Tibial nerve (tissue), 4 donors: Measurements from ENCODE around the gene SYNJ2. TPM values are rescaled to one million over a fixed set of nuclear protein-coding genes. Genes with fewer than 3 reads are reported as not detected.
A peak's percentile ranks its signal among the peaks of the same experiment; 100 is the strongest.

Experiments
- DNase-seq, 2 donors: peaks; one replicate each; pipeline ENCODE4 v3.0.0-alpha.2; 2019; ENCODE audit warnings: low spot score in 2 of 2
- H3K27ac ChIP-seq, 4 donors: fragments of 200-600 bp; sonication (generic) in 3 of 4; one replicate each; pipeline ENCODE4 v1.5.1; 2017 to 2019; ENCODE audit warnings: mild to moderate bottlenecking in 1 of 4
- H3K27me3 ChIP-seq, 2 donors: fragments of 200-600 bp; sonication (generic) in 1 of 2; one replicate each; pipeline versions ENCODE4 v1.5.1 to v1.6.0; 2017 to 2019
- H3K36me3 ChIP-seq, 3 donors: fragments of 200-600 bp; sonication (generic); one replicate each; pipeline ENCODE4 v1.5.1; 2018 to 2019
- H3K4me1 ChIP-seq, 4 donors: fragments of 200-600 bp; sonication (generic) in 3 of 4; one replicate each; pipeline ENCODE4 v1.5.1; 2017 to 2019
- H3K4me3 ChIP-seq, 4 donors: fragments of 200-600 bp; sonication (generic) in 3 of 4; one replicate each; pipeline ENCODE4 v1.5.1; 2017 to 2019; ENCODE audit warnings: mild to moderate bottlenecking in 1 of 4, moderate library complexity in 1 of 4
- H3K9me3 ChIP-seq, 4 donors: fragments of 200-600 bp; sonication (generic) in 3 of 4; one replicate each; pipeline ENCODE4 v1.5.1; 2017 to 2019
- EP300 ChIP-seq, 2 donors: sonication (generic); formaldehyde crosslinking; IDR thresholded peaks; one replicate each; pipeline ENCODE4 v1.6.1; 2017; ENCODE audit warnings: antibody characterized with exemption in 2 of 2, mild to moderate bottlenecking in 1 of 2
- POLR2A ChIP-seq, 2 donors: fragments of 450-650 bp; IDR thresholded peaks; one replicate each; pipeline ENCODE4 v1.6.1; 2017; ENCODE audit warnings: antibody characterized with exemption in 2 of 2, mild to moderate bottlenecking in 2 of 2, moderate library complexity in 2 of 2
- WGBS, 2 donors: methylation state at CpG; one replicate each; pipeline ENCODE4 v1.1.5; 2018; 5-methylcytosine and 5-hydroxymethylcytosine counted together
- total RNA-seq, 4 donors: library from RNA; depleted of rRNA; stranded (reverse); fragments of >200 nt; gene quantifications; one replicate each; pipeline ENCODE4 v1.1.0, GENCODE V29; 2016
- TF ChIP-seq, protein P1 (sequence below), 5 experiments: fragments of 200-600 bp in 3 of 5; fragments of 450-650 bp in 2 of 5; sonication (generic) in 3 of 5; IDR thresholded peaks; one replicate each; pipeline ENCODE4 v1.5.1; 2016 to 2019; ENCODE audit warnings: antibody characterized with exemption in 5 of 5, mild to moderate bottlenecking in 3 of 5, moderate library complexity in 2 of 5

SYNJ2 gene
- total RNA-seq, 4 donors from 2014 or later, result 4.4 to 10.5 (median 5.6) TPM

GRCh38 chr6:157977176-157977804 is 4.4 kb upstream of the SYNJ2 start:
- DNase-seq, result no peak
- Histone ChIP-seq H3K4me3 (no peak overlapping the region), H3K36me3 (no peaks in the 10 kb centered on the region), H3K27me3 (peaks cover 0 to 8% of the 10 kb centered on the region in 2 donors), H3K27ac (no peak overlapping the region), H3K4me1 (peaks cover 0 to 9% (median 0%) of the 10 kb centered on the region in 4 donors), H3K9me3 (no peaks in the 10 kb centered on the region)
- WGBS, 2 donors, result 87 to 90% methylated on average over 10 of the region's 10 CpGs
- TF ChIP-seq EP300 (IDR thresholded peaks at IDR 0.05), result no peak

DNA sequence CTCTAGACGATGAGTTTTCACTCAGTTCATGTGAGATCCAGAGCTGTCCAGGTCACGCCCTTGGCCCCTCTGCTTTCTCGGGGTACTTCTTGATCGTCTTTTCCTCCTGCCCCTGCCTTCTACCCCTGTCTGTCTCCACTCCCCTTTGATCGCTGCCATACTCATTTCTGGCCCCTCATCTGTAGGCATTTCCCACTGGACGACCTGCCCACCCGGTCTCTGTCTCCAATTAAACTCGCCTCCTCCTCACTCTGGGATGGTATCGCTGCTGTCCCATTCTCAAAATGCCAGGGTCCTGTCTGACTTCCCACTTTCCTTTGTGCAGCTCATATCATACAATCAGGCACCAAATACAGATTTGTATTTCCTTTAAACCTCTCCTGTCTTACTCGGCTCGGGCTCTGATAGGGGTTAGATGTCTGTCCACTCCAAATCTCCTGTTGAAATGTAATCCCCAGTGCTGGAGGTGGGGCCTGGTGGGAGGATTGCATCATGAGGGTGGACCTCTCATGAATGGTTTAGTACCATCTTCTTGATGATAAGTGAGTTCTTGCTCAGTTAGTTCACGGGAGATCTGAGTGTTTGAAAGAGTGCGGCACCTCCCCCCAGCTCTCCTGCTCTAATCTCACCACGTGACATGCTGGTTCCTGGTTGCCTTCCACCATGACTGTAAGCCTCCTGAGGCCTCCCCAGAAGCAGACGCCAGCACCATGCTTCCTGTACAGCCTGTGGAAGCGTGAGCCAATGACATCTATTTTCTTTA is 3.5 kb upstream of the SYNJ2 start:
- no peak for DNase-seq

GRCh38 chr6:157980288-157981131 is 1.2 kb upstream of the SYNJ2 start:
- 64 to 84% methylated on average over 9 to 18 of the region's 19 CpGs for WGBS, 2 donors
- peaks cover 0 to 8% of the 10 kb centered on the region in 2 donors for H3K27me3 ChIP-seq
- H3K36me3 ChIP-seq, result no peaks in the 10 kb centered on the region
- H3K4me3 ChIP-seq, result peak overlapping the region in 3 of 4 donors; percentile 76 to 84 (median 82)
- no peak for DNase-seq
- peaks cover 0 to 18% (median 0%) of the 10 kb centered on the region in 4 donors for H3K4me1 ChIP-seq
- peak overlapping the region in 3 of 4 donors; percentile 68 to 87 (median 84) for H3K27ac ChIP-seq
- TF ChIP-seq POLR2A (IDR thresholded peaks at IDR 0.05) (no peak), EP300 (IDR thresholded peaks at IDR 0.05) (no peak)
- TF ChIP-seq, protein P1, sequence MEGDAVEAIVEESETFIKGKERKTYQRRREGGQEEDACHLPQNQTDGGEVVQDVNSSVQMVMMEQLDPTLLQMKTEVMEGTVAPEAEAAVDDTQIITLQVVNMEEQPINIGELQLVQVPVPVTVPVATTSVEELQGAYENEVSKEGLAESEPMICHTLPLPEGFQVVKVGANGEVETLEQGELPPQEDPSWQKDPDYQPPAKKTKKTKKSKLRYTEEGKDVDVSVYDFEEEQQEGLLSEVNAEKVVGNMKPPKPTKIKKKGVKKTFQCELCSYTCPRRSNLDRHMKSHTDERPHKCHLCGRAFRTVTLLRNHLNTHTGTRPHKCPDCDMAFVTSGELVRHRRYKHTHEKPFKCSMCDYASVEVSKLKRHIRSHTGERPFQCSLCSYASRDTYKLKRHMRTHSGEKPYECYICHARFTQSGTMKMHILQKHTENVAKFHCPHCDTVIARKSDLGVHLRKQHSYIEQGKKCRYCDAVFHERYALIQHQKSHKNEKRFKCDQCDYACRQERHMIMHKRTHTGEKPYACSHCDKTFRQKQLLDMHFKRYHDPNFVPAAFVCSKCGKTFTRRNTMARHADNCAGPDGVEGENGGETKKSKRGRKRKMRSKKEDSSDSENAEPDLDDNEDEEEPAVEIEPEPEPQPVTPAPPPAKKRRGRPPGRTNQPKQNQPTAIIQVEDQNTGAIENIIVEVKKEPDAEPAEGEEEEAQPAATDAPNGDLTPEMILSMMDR (IDR thresholded peaks at IDR 0.05), result no peak
- H3K9me3 ChIP-seq, result no peaks in the 10 kb centered on the region

More for the DNA sequence above, 3.5 kb upstream of the SYNJ2 start:
- H3K36me3 ChIP-seq, result no peaks in the 10 kb centered on the region
- WGBS, 2 donors, result 82 to 83% methylated on average over 16 of the region's 16 CpGs
- peaks cover 0 to 8% of the 10 kb centered on the region in 2 donors for H3K27me3 ChIP-seq
- H3K27ac ChIP-seq, result no peak overlapping the region
- H3K4me3 ChIP-seq, result no peak overlapping the region
- peaks cover 0 to 18% (median 0%) of the 10 kb centered on the region in 4 donors for H3K4me1 ChIP-seq
- TF ChIP-seq EP300 (IDR thresholded peaks at IDR 0.05) (no peak), POLR2A (IDR thresholded peaks at IDR 0.05) (no peak)
- TF ChIP-seq, protein P1 (IDR thresholded peaks at IDR 0.05), result no peak
- no peaks in the 10 kb centered on the region for H3K9me3 ChIP-seq

GRCh38 chr6:157981132-157981394 is 600 bp upstream of the SYNJ2 start:
- peaks cover 0 to 8% of the 10 kb centered on the region in 2 donors for H3K27me3 ChIP-seq
- no peaks in the 10 kb centered on the region for H3K36me3 ChIP-seq
- DNase-seq, result no peak
- peaks cover 0 to 18% (median 0%) of the 10 kb centered on the region in 4 donors for H3K4me1 ChIP-seq
- 15% methylated on average over 9 of the region's 24 CpGs; no CpG with 5 or more reads in 1 of the 2 donors for WGBS, 2 donors
- TF ChIP-seq POLR2A (IDR thresholded peaks at IDR 0.05), result no peak
- H3K4me3 ChIP-seq, result peak overlapping the region; percentile 76 to 84 (median 81)
- H3K27ac ChIP-seq, result peak overlapping the region; percentile 60 to 87 (median 76)
- H3K9me3 ChIP-seq, result no peaks in the 10 kb centered on the region

DNA sequence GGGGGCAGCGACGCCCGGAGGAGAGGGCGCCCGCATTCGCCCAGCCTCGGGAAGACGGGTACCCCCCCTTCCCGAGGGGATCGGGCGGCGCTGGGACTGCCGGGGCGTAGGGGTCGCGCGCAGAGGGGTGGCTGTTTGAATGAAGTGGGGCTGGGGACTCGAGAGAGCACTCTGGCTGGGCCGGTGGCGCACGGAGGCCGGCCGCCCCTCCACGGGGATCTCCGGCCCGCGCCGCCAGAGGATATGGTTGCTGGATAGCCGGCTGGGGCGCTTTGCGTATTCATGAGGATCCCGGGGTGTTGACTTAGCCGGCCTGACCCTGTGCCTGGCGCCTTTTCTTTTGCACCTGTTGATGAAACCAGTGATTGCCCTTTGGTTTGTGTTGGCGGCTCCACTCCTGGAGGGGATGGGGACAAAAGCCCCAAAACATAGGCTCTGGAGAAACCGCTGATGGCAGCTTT is 469 bp downstream of the SYNJ2 start:
- H3K27me3 ChIP-seq, result peaks cover 0 to 8% of the 10 kb centered on the region in 2 donors
- H3K36me3 ChIP-seq, result no peaks in the 10 kb centered on the region
- H3K27ac ChIP-seq, result peak overlapping the region; percentile 48 to 87 (median 72)
- 3 to 11% methylated on average over 8 to 35 of the region's 36 CpGs for WGBS, 2 donors
- DNase-seq, result no peak
- H3K4me1 ChIP-seq, result peaks cover 0 to 18% (median 0%) of the 10 kb centered on the region in 4 donors
- no peaks in the 10 kb centered on the region for H3K9me3 ChIP-seq
- peak overlapping the region; percentile 76 to 84 (median 81) for H3K4me3 ChIP-seq
- TF ChIP-seq EP300 (IDR thresholded peaks at IDR 0.05) (no peak), POLR2A (IDR thresholded peaks at IDR 0.05) (no peak)
- TF ChIP-seq, protein P1 (IDR thresholded peaks at IDR 0.05), result no peak
